ENCODE data around the gene RUNX3.

Gene RUNX3

GRCh38 chr1:24878775-24879742, 51.0 kb downstream of the RUNX3 start:
- Histone ChIP-seq H3F3A (ENCODE audit: low read depth) (no peaks in the 10 kb centered on the region), H3K9me2 (replicated peaks; ENCODE audit: low read depth, low read length) (no peaks in the 10 kb centered on the region), H3K36me3 (ENCODE audit: insufficient read depth, low read length) (no peaks in the 10 kb centered on the region), H4K20me1 (ENCODE audit: insufficient read depth, low read length, poor library complexity, severe bottlenecking) (no peaks in the 10 kb centered on the region), H3K9ac (ENCODE audit: low read depth, low read length, poor library complexity, severe bottlenecking) (no peak overlapping the region), H3K4me3 (ENCODE audit: low read length, poor library complexity, severe bottlenecking) (no peak overlapping the region), H3K79me2 (ENCODE audit: insufficient read depth, low read length) (no peaks in the 10 kb centered on the region), H3K9me3 (ENCODE audit: insufficient read depth, low read depth, low read length) (peaks cover 5% of the 10 kb centered on the region), H3K4me1 (ENCODE audit: insufficient read depth, low read length, poor library complexity, severe bottlenecking) (no peaks in the 10 kb centered on the region), H2AFZ (ENCODE audit: low read length) (no peak overlapping the region), H3K27me3 (ENCODE audit: insufficient read depth, low read length, poor library complexity, severe bottlenecking) (no peaks in the 10 kb centered on the region), H3K4me2 (ENCODE audit: low read depth, low read length, poor library complexity, severe bottlenecking) (no peak overlapping the region)
- no peak for TF ChIP-seq CTCF (conservative IDR thresholded peaks at IDR 0.05; ENCODE audit: low read length)
- TF ChIP-seq EZH2phosphoT487 (IDR thresholded peaks at IDR 0.05; ENCODE audit: borderline replicate concordance) = no peak

GRCh38 chr1:24878045-24878444, 52.0 kb downstream of the RUNX3 start:
- H3F3A ChIP-seq (ENCODE audit: low read depth) = no peaks in the 10 kb centered on the region
- H2AFZ ChIP-seq (ENCODE audit: low read length) = no peak overlapping the region
- no peaks in the 10 kb centered on the region for H3K9me3 ChIP-seq (ENCODE audit: insufficient read depth, low read depth, low read length)
- no peaks in the 10 kb centered on the region for H3K9me2 ChIP-seq (replicated peaks; ENCODE audit: low read depth, low read length)
- no peaks in the 10 kb centered on the region for H3K79me2 ChIP-seq (ENCODE audit: insufficient read depth, low read length)
- no peak overlapping the region for H3K4me3 ChIP-seq (ENCODE audit: low read length, poor library complexity, severe bottlenecking)
- no peaks in the 10 kb centered on the region for H3K4me1 ChIP-seq (ENCODE audit: insufficient read depth, low read length, poor library complexity, severe bottlenecking)
- no peaks in the 10 kb centered on the region for H4K20me1 ChIP-seq (ENCODE audit: insufficient read depth, low read length, poor library complexity, severe bottlenecking)
- no peaks in the 10 kb centered on the region for H3K27me3 ChIP-seq (ENCODE audit: insufficient read depth, low read length, poor library complexity, severe bottlenecking)
- TF ChIP-seq CTCF (conservative IDR thresholded peaks at IDR 0.05; ENCODE audit: low read length) = no peak
- no peak for TF ChIP-seq EZH2phosphoT487 (IDR thresholded peaks at IDR 0.05; ENCODE audit: borderline replicate concordance)
- no peak overlapping the region for H3K9ac ChIP-seq (ENCODE audit: low read depth, low read length, poor library complexity, severe bottlenecking)
- H3K4me2 ChIP-seq (ENCODE audit: low read depth, low read length, poor library complexity, severe bottlenecking) = no peak overlapping the region
- no peaks in the 10 kb centered on the region for H3K36me3 ChIP-seq (ENCODE audit: insufficient read depth, low read length)

GRCh38 chr1:24875991-24876506, 54.0 kb downstream of the RUNX3 start:
- H3K9me2 ChIP-seq (replicated peaks; ENCODE audit: low read depth, low read length) = no peaks in the 10 kb centered on the region
- H3K9ac ChIP-seq (ENCODE audit: low read depth, low read length, poor library complexity, severe bottlenecking) = no peak overlapping the region
- no peak overlapping the region for H3K4me2 ChIP-seq (ENCODE audit: low read depth, low read length, poor library complexity, severe bottlenecking)
- H3K4me1 ChIP-seq (ENCODE audit: insufficient read depth, low read length, poor library complexity, severe bottlenecking) = peaks cover 2% of the 10 kb centered on the region
- no peaks in the 10 kb centered on the region for H3K9me3 ChIP-seq (ENCODE audit: insufficient read depth, low read depth, low read length)
- no peaks in the 10 kb centered on the region for H3F3A ChIP-seq (ENCODE audit: low read depth)
- no peaks in the 10 kb centered on the region for H3K79me2 ChIP-seq (ENCODE audit: insufficient read depth, low read length)
- H3K27me3 ChIP-seq (ENCODE audit: insufficient read depth, low read length, poor library complexity, severe bottlenecking) = no peaks in the 10 kb centered on the region
- H2AFZ ChIP-seq (ENCODE audit: low read length) = no peak overlapping the region
- no peaks in the 10 kb centered on the region for H4K20me1 ChIP-seq (ENCODE audit: insufficient read depth, low read length, poor library complexity, severe bottlenecking)
- TF ChIP-seq EZH2phosphoT487 (IDR thresholded peaks at IDR 0.05; ENCODE audit: borderline replicate concordance) (no peak), CTCF (conservative IDR thresholded peaks at IDR 0.05; ENCODE audit: low read length) (no peak)
- no peak overlapping the region for H3K4me3 ChIP-seq (ENCODE audit: low read length, poor library complexity, severe bottlenecking)
- no peaks in the 10 kb centered on the region for H3K36me3 ChIP-seq (ENCODE audit: insufficient read depth, low read length)
